Muscle layer of duodenum (tissue), 2 donors: ENCODE measurements around the gene LPIN1.
"Not testable (repeated sequence)": the region's sequence is repeated elsewhere in the genome, so short reads cannot be mapped to it uniquely, and the experiment has no call there.

ENCODE experiments used
- H3K27ac ChIP-seq: one replicate; pipeline ENCODE4 v1.7.0; 2013; ENCODE audit warnings: mild to moderate bottlenecking, low read length
- H3K27me3 ChIP-seq: one replicate; pipeline ENCODE4 v1.7.0; 2013; ENCODE audit warnings: low read depth, mild to moderate bottlenecking, control low read depth, low read length
- H3K36me3 ChIP-seq, 2 donors: one replicate each; pipeline ENCODE4 v1.7.0; 2013; ENCODE audit warnings: low read length in 2 of 2, control low read depth in 1 of 2, mild to moderate bottlenecking in 1 of 2; ENCODE audit not compliant: insufficient read depth in 2 of 2, control insufficient read depth in 1 of 2
- H3K4me1 ChIP-seq, 2 donors: one replicate each; pipeline ENCODE4 v1.7.0; 2013; ENCODE audit warnings: low read length in 2 of 2, mild to moderate bottlenecking in 2 of 2, control low read depth in 1 of 2, moderate library complexity in 1 of 2; ENCODE audit not compliant: insufficient read depth in 2 of 2, control insufficient read depth in 1 of 2
- H3K4me3 ChIP-seq, 2 donors: one replicate each; pipeline ENCODE4 v1.7.0; 2013; ENCODE audit warnings: low read length in 2 of 2, low read depth in 1 of 2, mild to moderate bottlenecking in 1 of 2
- H3K9me3 ChIP-seq, 2 donors: one replicate each; pipeline ENCODE4 v1.7.0; 2013; ENCODE audit warnings: low read length in 2 of 2, control low read depth in 1 of 2, mild to moderate bottlenecking in 1 of 2; ENCODE audit not compliant: control insufficient read depth in 1 of 2
- donor health status: healthy.

The LPIN1 gene

DNA sequence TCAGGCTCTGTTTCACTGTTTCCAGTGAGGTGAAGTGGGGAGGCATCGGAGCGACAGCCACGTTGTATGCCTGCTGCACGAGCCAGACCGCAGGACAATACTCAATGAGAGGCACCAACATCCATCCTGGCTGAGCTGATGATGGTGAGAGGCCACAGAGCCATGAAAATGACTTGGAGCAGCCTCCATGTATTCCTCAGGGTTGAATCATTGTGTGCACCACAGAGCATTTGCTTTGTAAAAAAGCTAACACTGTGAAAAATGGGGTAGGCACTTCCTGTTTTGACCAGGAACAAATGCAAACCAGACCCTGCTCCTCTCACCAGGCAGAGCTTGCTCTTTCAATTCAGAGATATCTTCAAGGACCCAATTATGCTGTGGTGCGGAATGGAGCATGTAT lies 87.2 kb downstream of the LPIN1 start:
- H3K27ac ChIP-seq, result no peak overlapping the region
- H3K4me1 ChIP-seq, result peaks cover 7 to 23% of the 10 kb centered on the region in 2 donors
- no peak overlapping the region for H3K4me3 ChIP-seq
- H3K27me3 ChIP-seq, result no peaks in the 10 kb centered on the region
- H3K36me3 ChIP-seq, result no peaks in the 10 kb centered on the region
- H3K9me3 ChIP-seq, result peaks cover 0 to 7% of the 10 kb centered on the region in 2 donors

- Histone ChIP-seq H3K27me3 (no peaks in the 10 kb centered on the region), H3K4me3 (no peak overlapping the region), H3K36me3 (no peaks in the 10 kb centered on the region), H3K9me3 (peaks cover 0 to 7% of the 10 kb centered on the region in 2 donors), H3K4me1 (peaks cover 0 to 7% of the 10 kb centered on the region in 2 donors), H3K27ac (no peak overlapping the region)
Measured at GRCh38 chr2:11835403-11835802, 89.0 kb downstream of the LPIN1 start.

- Histone ChIP-seq H3K4me3 (no peak overlapping the region), H3K36me3 (no peaks in the 10 kb centered on the region), H3K27ac (no peak overlapping the region), H3K9me3 (peaks cover 0 to 7% of the 10 kb centered on the region in 2 donors), H3K27me3 (no peaks in the 10 kb centered on the region), H3K4me1 (no peaks in the 10 kb centered on the region)
Measured at GRCh38 chr2:11836647-11837219, 90.3 kb downstream of the LPIN1 start.

- H3K27ac ChIP-seq, result no peak overlapping the region
- no peaks in the 10 kb centered on the region for H3K27me3 ChIP-seq
- H3K4me3 ChIP-seq, result no peak overlapping the region
- H3K9me3 ChIP-seq, result peaks cover 0 to 7% of the 10 kb centered on the region in 2 donors
- no peaks in the 10 kb centered on the region for H3K36me3 ChIP-seq
- H3K4me1 ChIP-seq, result no peaks in the 10 kb centered on the region
Measured at GRCh38 chr2:11837875-11838734, 91.7 kb downstream of the LPIN1 start.

DNA sequence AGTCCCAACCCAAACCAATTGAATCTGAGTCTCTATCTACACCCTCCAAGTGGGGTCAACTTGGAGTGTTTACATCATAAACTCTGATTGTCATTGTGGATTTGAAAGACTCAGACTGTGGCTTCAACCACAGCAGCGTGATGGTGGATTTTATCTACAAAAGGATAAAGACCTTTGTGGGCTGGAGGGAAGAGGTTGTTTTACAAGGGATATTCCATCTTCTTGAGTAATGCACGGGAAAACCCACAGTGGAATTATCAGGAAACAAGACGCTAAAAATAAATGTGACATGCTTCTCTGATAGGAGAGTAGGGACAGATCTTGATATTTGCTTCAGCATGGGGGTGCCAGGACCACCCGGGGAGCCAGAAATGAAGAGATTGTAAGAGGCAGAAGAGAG lies 93.5 kb downstream of the LPIN1 start:
- no peaks in the 10 kb centered on the region for H3K36me3 ChIP-seq
- peaks cover 0 to under 1% of the 10 kb centered on the region in 2 donors for H3K9me3 ChIP-seq
- no peaks in the 10 kb centered on the region for H3K4me1 ChIP-seq
- H3K27ac ChIP-seq, result no peak overlapping the region
- no peak overlapping the region for H3K4me3 ChIP-seq
- no peaks in the 10 kb centered on the region for H3K27me3 ChIP-seq

- Histone ChIP-seq H3K9me3 (no peaks in the 10 kb centered on the region), H3K27me3 (no peaks in the 10 kb centered on the region), H3K36me3 (no peaks in the 10 kb centered on the region), H3K27ac (no peak overlapping the region), H3K4me3 (no peak overlapping the region), H3K4me1 (no peaks in the 10 kb centered on the region)
Measured at GRCh38 chr2:11842336-11842735, 95.9 kb downstream of the LPIN1 start.

DNA sequence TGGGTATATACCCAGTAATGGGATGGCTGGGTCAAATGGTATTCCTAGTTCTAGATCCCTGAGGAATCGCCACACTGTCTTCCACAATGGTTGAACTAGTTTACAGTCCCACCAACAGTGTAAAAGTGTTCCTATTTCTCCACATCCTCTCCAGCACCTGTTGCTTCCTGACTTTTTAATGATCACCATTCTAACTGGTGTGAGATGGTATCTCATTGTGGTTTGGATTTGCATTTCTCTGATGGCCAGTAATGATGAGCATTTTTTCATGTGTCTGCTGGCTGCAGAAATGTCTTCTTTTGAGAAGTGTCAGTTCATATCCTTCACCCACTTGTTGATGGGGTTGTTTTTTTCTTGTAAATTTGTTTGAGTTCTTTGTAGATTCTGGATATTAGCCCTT lies 98.4 kb downstream of the LPIN1 start:
- not testable (repeated sequence) for H3K27ac ChIP-seq, H3K27me3 ChIP-seq, H3K36me3 ChIP-seq, H3K4me1 ChIP-seq, H3K4me3 ChIP-seq, H3K9me3 ChIP-seq

DNA sequence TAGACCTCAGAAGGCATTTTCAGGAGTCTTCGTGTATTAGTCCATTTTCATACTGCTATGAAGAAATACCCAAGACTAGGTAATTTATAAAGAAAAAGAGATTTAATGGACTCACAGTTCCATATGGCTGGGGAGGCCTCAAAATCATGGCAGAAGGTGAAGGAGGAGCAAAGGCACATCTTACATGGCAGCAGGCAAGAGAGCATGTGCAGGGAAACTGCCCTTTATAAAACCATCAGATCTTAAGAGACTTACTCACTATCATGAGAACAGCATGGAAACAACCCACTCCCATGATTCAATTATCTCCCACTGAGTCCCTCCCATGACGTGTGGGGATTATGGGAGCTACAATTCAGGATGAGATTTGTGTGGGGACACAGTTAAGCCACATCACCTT lies 101.5 kb downstream of the LPIN1 start:
- not testable (repeated sequence) for H3K27me3 ChIP-seq, H3K36me3 ChIP-seq, H3K4me1 ChIP-seq, H3K27ac ChIP-seq, H3K9me3 ChIP-seq, H3K4me3 ChIP-seq

- Histone ChIP-seq H3K27ac (no peak overlapping the region), H3K4me3 (no peak overlapping the region)
Measured at GRCh38 chr2:11850082-11850481, 103.7 kb downstream of the LPIN1 start.

GRCh38 chr2:11852526-11853196 lies 106.2 kb downstream of the LPIN1 start:
- no peak overlapping the region for H3K27ac ChIP-seq
- no peaks in the 10 kb centered on the region for H3K36me3 ChIP-seq
- no peaks in the 10 kb centered on the region for H3K9me3 ChIP-seq
- H3K4me3 ChIP-seq, result no peak overlapping the region
- H3K27me3 ChIP-seq, result no peaks in the 10 kb centered on the region
- H3K4me1 ChIP-seq, result no peaks in the 10 kb centered on the region

More at GRCh38 chr2:11850082-11850481, 103.7 kb downstream of the LPIN1 start:
- Histone ChIP-seq H3K36me3 (no peaks in the 10 kb centered on the region), H3K4me1 (no peaks in the 10 kb centered on the region), H3K9me3 (no peaks in the 10 kb centered on the region), H3K27me3 (no peaks in the 10 kb centered on the region)

- Histone ChIP-seq H3K4me1 (no peaks in the 10 kb centered on the region), H3K27me3 (no peaks in the 10 kb centered on the region), H3K4me3 (no peak overlapping the region), H3K27ac (no peak overlapping the region), H3K36me3 (no peaks in the 10 kb centered on the region), H3K9me3 (no peaks in the 10 kb centered on the region)
Measured at GRCh38 chr2:11853197-11853588, 106.8 kb downstream of the LPIN1 start.
